GM12878 (cell line): ENCODE data around the gene CD52. TPM values are rescaled to one million over a fixed set of nuclear protein-coding genes. Genes with fewer than 3 reads are reported as not detected.

Source experiments
- ATAC-seq: fragments of 200-7000 bp; cut with Tn5 transposase; 3 replicates; pipeline ENCODE4 v1.9.1; 2020; ENCODE audit warnings: mild to moderate bottlenecking, moderate library complexity
- BruUV-seq: library from RNA; stranded (reverse); fragments of 400-500 nt; replicated peaks from 2 replicates; lab custom pipeline; 2021; lab: Mats Ljungman, UMichigan
- CTCF ChIA-PET: fragments of 300-600 bp; sonication (Branson Sonifier 250); formaldehyde crosslinking; extraction: SDS; loops from one replicate; lab custom pipeline; 2021; ENCODE audit warnings: inconsistent platforms; lab: Yijun Ruan, JAX
- POLR2A ChIA-PET: fragments of 350-600 bp; formaldehyde crosslinking; extraction: SDS; loops from one replicate; lab custom pipeline; 2021; ENCODE audit warnings: inconsistent platforms; lab: Charles Lee
- RAD21 ChIA-PET: fragments of 300-600 bp; sonication (Branson Sonifier 250); formaldehyde crosslinking; loops from one replicate; lab custom pipeline; 2023; ENCODE audit warnings: antibody characterized with exemption; ENCODE audit not compliant: unreplicated experiment; lab: Charles Lee
- SMC1A ChIA-PET: fragments of 300-600 bp; sonication (Branson Sonifier 250); formaldehyde crosslinking; loops from one replicate; lab custom pipeline; 2023; ENCODE audit not compliant: unreplicated experiment, uncharacterized antibody; lab: Charles Lee
- DNase-seq: peaks from one replicate; pipeline ENCODE4 v3.0.0-alpha.2; 2011; ENCODE audit warnings: low read depth, low spot score
- FAIRE-seq: peaks from 3 replicates; lab custom pipeline; 2011; peaks lifted over from hg19 to GRCh38; lab: Jason Lieb, UNC
- H2AFZ ChIP-seq: 2 replicates; pipeline ENCODE4 v1.6.0; 2011; ENCODE audit warnings: low read depth, low read length, control low read depth; ENCODE audit not compliant: control insufficient read depth
- H3K27ac ChIP-seq: 2 replicates; pipeline ENCODE4 v1.5.1; 2011; ENCODE audit warnings: control low read depth; ENCODE audit not compliant: control insufficient read depth, insufficient read depth
- H3K27me3 ChIP-seq, 2 experiments: replicated peaks in 1 of 2; 2 replicates each; pipeline versions ENCODE4 v1.6.0 to v1.6.1; 2011; ENCODE audit warnings: low read length in 1 of 2; ENCODE audit not compliant: control insufficient read depth in 2 of 2, insufficient read depth in 2 of 2
- H3K36me3 ChIP-seq, 2 experiments: 2 replicates each; pipeline ENCODE4 v1.5.1; 2011; ENCODE audit warnings: low read length in 1 of 2; ENCODE audit not compliant: control insufficient read depth in 2 of 2, insufficient read depth in 2 of 2
- H3K4me1 ChIP-seq: 2 replicates; pipeline ENCODE4 v1.6.1; 2011; ENCODE audit warnings: mild to moderate bottlenecking, low read length, moderate library complexity, mixed read lengths; ENCODE audit not compliant: control insufficient read depth, insufficient read depth
- H3K4me2 ChIP-seq: 2 replicates; pipeline ENCODE4 v1.6.0; 2011; ENCODE audit warnings: control low read depth; ENCODE audit not compliant: control insufficient read depth, insufficient read depth
- H3K4me3 ChIP-seq: fragments of 200-600 bp; sonication (generic); 2 replicates; pipeline ENCODE4 v1.5.1; 2016
- H3K79me2 ChIP-seq: 2 replicates; pipeline ENCODE4 v1.6.0; 2011; ENCODE audit warnings: low read length; ENCODE audit not compliant: control insufficient read depth, insufficient read depth
- H3K9ac ChIP-seq: 2 replicates; pipeline ENCODE4 v1.8.0; 2011; ENCODE audit warnings: low read length, control low read depth, mixed read lengths; ENCODE audit not compliant: control insufficient read depth, insufficient read depth
- H3K9me3 ChIP-seq: replicated peaks from 3 replicates; pipeline ENCODE4 v1.5.1; 2011; ENCODE audit warnings: mild to moderate bottlenecking, low read length; ENCODE audit not compliant: control insufficient read depth, insufficient read depth
- H4K20me1 ChIP-seq: 2 replicates; pipeline ENCODE4 v1.6.0; 2011; ENCODE audit not compliant: control insufficient read depth, insufficient read depth
- MTA2 ChIP-seq: fragments of 450-650 bp; IDR thresholded peaks from 2 replicates; pipeline ENCODE4 v1.6.1; 2016; ENCODE audit warnings: low read depth, mild to moderate bottlenecking, moderate library complexity
- NR2F1 ChIP-seq: fragments of 450-650 bp; conservative IDR thresholded peaks from 2 replicates; pipeline ENCODE4 v1.6.1; 2017; ENCODE audit warnings: mild to moderate bottlenecking
- PML ChIP-seq: IDR thresholded peaks from 2 replicates; pipeline ENCODE4 v1.6.1; 2012; ENCODE audit warnings: low read length, inconsistent platforms
- RUNX3 ChIP-seq: IDR thresholded peaks from 2 replicates; pipeline ENCODE4 v1.6.1; 2012; ENCODE audit warnings: low read length, inconsistent platforms
- SMAD1 ChIP-seq: fragments of 450-650 bp; IDR thresholded peaks from 2 replicates; pipeline ENCODE4 v1.6.1; 2018; ENCODE audit warnings: mild to moderate bottlenecking, low read depth; ENCODE audit not compliant: partially characterized antibody
- SRF ChIP-seq, 2 experiments: IDR thresholded peaks; 2 replicates each; pipeline ENCODE4 v1.6.1; 2011; ENCODE audit warnings: low read depth in 2 of 2, low read length in 2 of 2, mild to moderate bottlenecking in 1 of 2, moderate library complexity in 1 of 2
- ZZZ3 ChIP-seq: IDR thresholded peaks from 2 replicates; pipeline ENCODE4 v1.6.1; 2011; ENCODE audit warnings: low read depth; ENCODE audit not compliant: control insufficient read depth, insufficient read length
- WGBS: methylation state at CpG from one replicate; pipeline ENCODE4 v1.1.6; 2016; ENCODE audit warnings: low lambda C conversion rate; ENCODE audit not compliant: insufficient replicate concordance, insufficient coverage; ENCODE audit errors: missing lambda C conversion rate; 5-methylcytosine and 5-hydroxymethylcytosine counted together
- in situ Hi-C: fragments of 300-500 bp; cut with MboI; formaldehyde crosslinking; loops from 9 replicates; pipeline ENCODE4 v1.14.3; 2018; ENCODE audit warnings: mixed read lengths
- intact Hi-C: fragments of 100-400 bp; cut with micrococcal nuclease; formaldehyde crosslinking; loops from one replicate; pipeline ENCODE4 v1.14.2; 2022; ENCODE audit not compliant: unreplicated experiment
- polyA plus RNA-seq, 11 experiments: library from polyadenylated mRNA; depleted of rRNA in 4 of 11; unstranded in 6 of 11; stranded (reverse) in 5 of 11; fragments of >200 nt; fragmentation: Nextera tagmentation in 4 of 11; fragmentation: Illumina TruSeq in 1 of 11; extraction: Ambion mirVana in 4 of 11; extraction: Trizol in 1 of 11; gene quantifications; 1 replicate in 1 of 11; 2 replicates in 10 of 11; pipeline versions ENCODE4 v1.2.1 to v1.2.3, GENCODE V29; 2011 to 2016; ENCODE audit warnings: inconsistent platforms in 2 of 11, missing spikeins in 2 of 11, low read depth in 1 of 11
- total RNA-seq, 4 experiments: library from RNA; depleted of rRNA in 3 of 4; stranded (reverse); fragments of >200 nt in 3 of 4; fragmentation: Illumina TruSeq in 1 of 4; extraction: Trizol in 1 of 4; gene quantifications; 2 replicates each; pipeline versions ENCODE4 v1.2.1 to v1.2.3, GENCODE V29; 2013 to 2021

Gene CD52
- total and polyA plus RNA-seq, 10 of the 15 experiments (the other 5 are each of a cell fraction or from before 2014, with no cell fraction given), result 237 to 2,736 (median 532) TPM

DNA sequence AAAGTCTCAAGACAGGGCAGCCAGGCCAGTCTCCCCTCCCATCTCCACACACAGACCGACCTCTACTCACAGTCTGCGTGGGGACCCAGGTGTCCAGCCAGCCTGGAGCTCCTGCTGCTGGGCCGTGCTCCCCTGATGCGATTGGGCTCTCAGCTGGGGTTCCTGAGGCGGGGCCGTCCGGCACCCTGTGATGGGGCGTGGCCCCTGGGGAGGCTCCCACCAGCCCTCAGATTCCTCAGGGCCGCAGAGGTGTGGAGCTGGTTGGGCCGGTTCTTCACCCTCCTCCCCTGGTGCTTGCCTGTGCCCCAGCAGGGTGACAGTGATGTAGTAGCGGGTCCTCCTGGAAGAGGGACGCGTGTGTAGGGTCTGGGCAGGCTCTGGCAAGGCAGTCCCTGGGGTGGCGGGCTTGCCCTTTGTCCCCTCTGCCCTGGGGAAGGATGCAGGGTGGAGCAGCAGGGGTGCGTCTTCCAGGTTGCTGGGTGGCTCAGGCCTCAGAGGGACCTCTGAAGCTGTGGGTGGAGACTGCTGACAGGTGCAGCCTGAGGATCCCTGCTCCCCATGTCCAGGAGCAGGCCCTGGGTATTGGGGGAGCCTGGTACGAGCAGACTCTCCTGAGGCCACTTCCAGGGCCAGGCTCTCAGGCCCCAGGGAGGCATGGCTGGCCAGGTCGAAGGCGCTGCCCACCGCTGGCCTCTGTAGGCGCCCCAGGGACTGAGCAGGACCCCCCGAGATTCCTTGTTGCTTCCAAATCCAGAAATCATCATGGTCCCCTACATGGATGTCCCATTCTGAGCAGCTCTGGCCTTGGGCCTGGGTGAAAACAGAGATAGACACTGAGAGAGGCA, 36.4 kb downstream of the CD52 start, which contains the start of gene CRYBG2:
TSS of gene CRYBG2 (minus strand) at position 155 of the 845 bp plus-strand sequence. CDS start 7,473 bp downstream, outside the sequence.
- RAD21 ChIA-PET, result no interaction called here
- FAIRE-seq (no peak), ATAC-seq (no peak), DNase-seq (no peak)
- H3K4me3 ChIP-seq, result no peak within 1 kb of the TSS
- no peaks in the 10 kb centered on the region for H3K4me1 ChIP-seq
- 22% methylated on average over 21 of the region's 21 CpGs for WGBS
- SMC1A ChIA-PET, result interaction anchor here (1.6 kb wide), 1 partner anchor 69 kb away, joined by 3 read pairs; no protein-coding TSS in a partner anchor
- H3K4me2 ChIP-seq, result no peak within 1 kb of the TSS
- H3K9me3 ChIP-seq, result no peaks in the 10 kb centered on the region
- CTCF ChIA-PET, result interaction anchor here (0.8 to 1.5 kb wide), 2 partner anchors 32 to 63 kb away, joined by 3 to 5 read pairs; no protein-coding TSS in a partner anchor
- no peaks in the 10 kb centered on the region for H3K79me2 ChIP-seq
- H3K36me3 ChIP-seq, result no peaks in the 10 kb centered on the region
- H3K9ac ChIP-seq, result no peak within 1 kb of the TSS
- intact Hi-C loops (no loop called here), in situ Hi-C loops (no loop called here)
- H3K27me3 ChIP-seq, result peaks cover 0 to 2% of the 10 kb centered on the region in 2 experiments; a peak in 3 of 4 replicates
- H2AFZ ChIP-seq, result no peak within 1 kb of the TSS
- POLR2A ChIA-PET, result no interaction called here
- no peaks in the 10 kb centered on the region for H4K20me1 ChIP-seq
- TF ChIP-seq PML, result no peak
- TF ChIP-seq NR2F1, result no peak
- TF ChIP-seq SMAD1, result no peak
- no peak for TF ChIP-seq SRF (IDR thresholded peaks at IDR 0.05; ENCODE audit: low read depth in 2 of 2, low read length in 2 of 2)
- no peak for TF ChIP-seq ZZZ3
- no peak for TF ChIP-seq RUNX3
- no peak for TF ChIP-seq MTA2
- BruUV-seq, result no TSS peak
- H3K27ac ChIP-seq, result no peak within 1 kb of the TSS
